ENCODE results near the gene GRM7. TPM values are rescaled to one million over a fixed set of nuclear protein-coding genes. Genes with fewer than 3 reads are reported as not detected.

GRM7 gene
- total RNA-seq, 1 donor from 2014 or later: not detected

DNA sequence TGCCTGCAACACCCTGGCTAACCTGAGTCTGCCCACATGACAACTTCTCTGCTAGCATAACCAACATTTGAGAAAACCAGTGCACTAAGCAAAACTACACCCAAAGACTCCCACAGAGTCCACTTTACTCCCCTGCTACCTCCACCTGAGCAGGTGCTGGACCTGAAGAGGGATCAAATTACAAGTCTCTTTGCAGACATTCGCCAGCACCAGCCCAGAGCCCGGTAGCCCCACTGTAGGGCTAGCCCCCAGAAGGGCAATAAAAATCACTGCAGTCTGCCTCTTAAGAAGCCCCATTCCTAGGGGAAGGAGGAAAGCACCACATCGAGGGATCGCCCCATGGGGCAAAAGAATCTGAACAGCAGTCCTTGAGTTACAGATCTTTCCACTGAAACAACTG is 472.2 kb downstream of the GRM7 start:
- no peak for DNase-seq (ENCODE audit: low read depth)
- no peak for FAIRE-seq
- TF ChIP-seq, protein P1, sequence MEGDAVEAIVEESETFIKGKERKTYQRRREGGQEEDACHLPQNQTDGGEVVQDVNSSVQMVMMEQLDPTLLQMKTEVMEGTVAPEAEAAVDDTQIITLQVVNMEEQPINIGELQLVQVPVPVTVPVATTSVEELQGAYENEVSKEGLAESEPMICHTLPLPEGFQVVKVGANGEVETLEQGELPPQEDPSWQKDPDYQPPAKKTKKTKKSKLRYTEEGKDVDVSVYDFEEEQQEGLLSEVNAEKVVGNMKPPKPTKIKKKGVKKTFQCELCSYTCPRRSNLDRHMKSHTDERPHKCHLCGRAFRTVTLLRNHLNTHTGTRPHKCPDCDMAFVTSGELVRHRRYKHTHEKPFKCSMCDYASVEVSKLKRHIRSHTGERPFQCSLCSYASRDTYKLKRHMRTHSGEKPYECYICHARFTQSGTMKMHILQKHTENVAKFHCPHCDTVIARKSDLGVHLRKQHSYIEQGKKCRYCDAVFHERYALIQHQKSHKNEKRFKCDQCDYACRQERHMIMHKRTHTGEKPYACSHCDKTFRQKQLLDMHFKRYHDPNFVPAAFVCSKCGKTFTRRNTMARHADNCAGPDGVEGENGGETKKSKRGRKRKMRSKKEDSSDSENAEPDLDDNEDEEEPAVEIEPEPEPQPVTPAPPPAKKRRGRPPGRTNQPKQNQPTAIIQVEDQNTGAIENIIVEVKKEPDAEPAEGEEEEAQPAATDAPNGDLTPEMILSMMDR (IDR thresholded peaks at IDR 0.05; ENCODE audit: insufficient read depth, low read length, severe bottlenecking): no peak
- Histone ChIP-seq H3K36me3 (ENCODE audit: control insufficient read depth, insufficient read depth, low read length) (no peaks in the 10 kb centered on the region), H3K4me3 (ENCODE audit: low read depth, low read length) (no peak overlapping the region), H3K27me3 (ENCODE audit: control insufficient read depth, insufficient read depth, low read length) (no peaks in the 10 kb centered on the region)

DNA sequence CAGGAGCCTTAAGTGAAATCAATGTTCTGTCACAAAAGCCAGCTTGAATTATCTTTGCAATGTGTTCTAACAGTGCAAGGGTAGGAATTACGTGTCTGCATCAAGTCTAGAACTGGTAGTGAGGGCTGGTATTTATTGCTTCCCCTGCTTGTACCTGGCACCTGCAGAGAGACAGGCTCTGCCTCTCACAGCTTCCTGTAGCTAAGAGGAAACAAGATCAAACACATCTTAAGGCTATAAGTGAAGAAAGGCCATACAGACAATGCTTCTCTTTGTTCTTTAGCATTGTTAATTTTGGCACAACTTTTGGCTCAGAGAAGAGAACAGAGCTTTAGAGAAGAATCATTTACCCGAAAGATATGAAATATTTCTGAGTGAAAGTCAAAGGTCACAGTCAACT is 479.9 kb downstream of the GRM7 start:
- Histone ChIP-seq H3K27me3 (ENCODE audit: control insufficient read depth, insufficient read depth, low read length) (no peaks in the 10 kb centered on the region), H3K36me3 (ENCODE audit: control insufficient read depth, insufficient read depth, low read length) (no peaks in the 10 kb centered on the region), H3K4me3 (ENCODE audit: low read depth, low read length) (no peak overlapping the region)
- DNase-seq (ENCODE audit: low read depth): peak; percentile 1
- no peak for FAIRE-seq
- TF ChIP-seq, protein P1 (IDR thresholded peaks at IDR 0.05; ENCODE audit: insufficient read depth, low read length, severe bottlenecking): no peak

DNA sequence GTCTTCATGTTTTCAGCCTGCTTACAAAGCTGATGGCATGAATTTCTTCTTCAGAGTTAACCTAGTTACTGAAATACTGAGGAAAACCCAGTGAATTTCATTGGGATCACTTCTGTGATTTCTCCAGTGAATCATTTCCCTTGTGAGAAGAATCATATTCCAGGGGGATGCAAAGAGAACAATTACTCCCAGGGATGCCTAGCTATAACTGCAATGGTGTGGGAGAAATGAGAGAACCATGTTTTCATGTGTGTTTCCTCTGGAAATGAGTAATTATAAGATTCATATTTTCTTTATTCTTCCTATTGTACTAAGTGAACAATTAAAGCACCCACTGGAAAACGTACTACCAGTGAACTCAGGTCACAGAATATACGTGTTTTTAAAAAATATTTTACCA is 485.4 kb downstream of the GRM7 start:
- Histone ChIP-seq H3K4me3 (ENCODE audit: low read depth, low read length) (no peak overlapping the region), H3K27me3 (ENCODE audit: control insufficient read depth, insufficient read depth, low read length) (no peaks in the 10 kb centered on the region), H3K36me3 (ENCODE audit: control insufficient read depth, insufficient read depth, low read length) (no peaks in the 10 kb centered on the region)
- DNase-seq (ENCODE audit: low read depth) (no peak), FAIRE-seq (no peak)
- TF ChIP-seq, protein P1 (IDR thresholded peaks at IDR 0.05; ENCODE audit: insufficient read depth, low read length, severe bottlenecking): no peak

DNA sequence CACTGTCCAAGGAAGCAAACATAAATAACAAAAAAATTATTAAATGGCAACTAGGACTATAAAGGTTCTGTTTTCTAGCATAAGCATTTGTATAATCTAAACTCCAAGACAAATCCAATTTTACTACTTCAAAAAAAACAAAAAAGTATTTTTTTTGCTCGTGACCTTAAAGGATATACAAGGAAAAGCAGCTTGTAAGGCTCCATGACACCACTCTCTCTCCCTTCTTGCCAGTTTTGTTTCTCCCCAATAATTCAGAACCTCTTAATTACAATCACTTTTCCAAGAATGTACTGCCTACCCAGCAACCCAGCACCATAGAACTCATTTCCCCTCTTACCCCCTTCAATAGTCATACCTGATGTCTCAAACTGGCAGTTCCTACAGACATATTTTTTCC is 496.2 kb downstream of the GRM7 start:
- TF ChIP-seq, protein P1 (IDR thresholded peaks at IDR 0.05; ENCODE audit: insufficient read depth, low read length, severe bottlenecking): no peak
- no peak for FAIRE-seq
- Histone ChIP-seq H3K36me3 (ENCODE audit: control insufficient read depth, insufficient read depth, low read length) (no peaks in the 10 kb centered on the region), H3K4me3 (ENCODE audit: low read depth, low read length) (no peak overlapping the region), H3K27me3 (ENCODE audit: control insufficient read depth, insufficient read depth, low read length) (no peaks in the 10 kb centered on the region)
- DNase-seq (ENCODE audit: low read depth): no peak

DNA sequence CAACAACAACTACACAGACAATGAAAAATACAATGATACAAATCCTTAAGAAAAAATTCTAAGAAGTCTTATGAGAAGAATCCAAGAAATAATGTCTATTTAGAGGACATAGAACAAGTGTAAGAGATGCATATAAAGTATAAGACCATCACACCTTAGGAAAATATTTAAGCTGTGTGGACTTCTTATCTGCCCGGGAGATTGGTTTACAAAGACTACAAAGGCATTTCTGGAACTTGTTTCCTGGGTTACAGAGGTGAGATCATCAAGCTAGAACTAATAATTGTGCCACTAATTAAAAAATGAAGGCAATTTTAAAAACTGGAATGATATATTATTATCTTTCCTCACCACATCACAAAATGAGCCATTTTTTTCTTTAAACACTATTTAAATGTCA is 507.1 kb downstream of the GRM7 start:
- FAIRE-seq (no peak), DNase-seq (ENCODE audit: low read depth) (peak; percentile 4)
- Histone ChIP-seq H3K4me3 (ENCODE audit: low read depth, low read length) (no peak overlapping the region), H3K36me3 (ENCODE audit: control insufficient read depth, insufficient read depth, low read length) (no peaks in the 10 kb centered on the region), H3K27me3 (ENCODE audit: control insufficient read depth, insufficient read depth, low read length) (no peaks in the 10 kb centered on the region)
- TF ChIP-seq, protein P1 (IDR thresholded peaks at IDR 0.05; ENCODE audit: insufficient read depth, low read length, severe bottlenecking): no peak

DNA sequence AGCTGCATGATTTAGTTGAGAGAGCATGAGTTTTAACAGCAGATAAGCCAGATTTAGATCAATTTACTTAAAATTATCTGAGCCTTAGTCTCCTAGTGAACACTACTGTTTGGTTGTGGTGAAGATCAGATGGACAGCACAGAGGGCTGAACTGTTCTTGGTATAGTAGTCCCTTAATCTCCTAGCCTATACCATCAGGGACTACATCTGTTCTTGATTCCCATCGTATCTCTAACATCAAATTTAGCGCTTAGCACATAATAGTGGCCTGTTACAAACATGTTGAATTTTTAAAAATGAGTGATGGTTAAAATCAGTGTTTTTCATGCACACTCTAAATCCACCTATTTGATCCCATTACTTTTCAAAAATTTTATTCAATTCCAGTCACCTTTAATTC is 507.7 kb downstream of the GRM7 start:
- H3K27me3 ChIP-seq (ENCODE audit: control insufficient read depth, insufficient read depth, low read length): no peaks in the 10 kb centered on the region

More for the DNA sequence above, 507.7 kb downstream of the GRM7 start:
- DNase-seq (ENCODE audit: low read depth) (no peak), FAIRE-seq (no peak)
- Histone ChIP-seq H3K36me3 (ENCODE audit: control insufficient read depth, insufficient read depth, low read length) (no peaks in the 10 kb centered on the region), H3K4me3 (ENCODE audit: low read depth, low read length) (no peak overlapping the region)
- TF ChIP-seq, protein P1 (IDR thresholded peaks at IDR 0.05; ENCODE audit: insufficient read depth, low read length, severe bottlenecking): no peak

Data from bronchial epithelial cell (primary cell).